Measurements from ENCODE around the gene ROR1. TPM values are rescaled to one million over a fixed set of nuclear protein-coding genes. Genes with fewer than 3 reads are reported as not detected.

ROR1 gene
- total and polyA plus RNA-seq, 7 experiments from 2014 or later: 0.07 to 0.22 (median 0.16) TPM; not detected in 4

- H3K4me3 ChIP-seq (ENCODE audit: low read length): no peak overlapping the region
- Mint-ChIP-seq H3K36me3 (peaks cover 0 to 8% (median 0%) of the 10 kb centered on the region in 5 donors), H3K4me1 (no peaks in the 10 kb centered on the region), H3K27ac (no peak overlapping the region), H3K4me3 (no peak overlapping the region), H3K27me3 (peaks cover 8 to 22% (median 16%) of the 10 kb centered on the region in 5 donors), H3K9me3 (peaks cover 0 to 7% (median 4%) of the 10 kb centered on the region in 11 donors)
- H3K36me3 ChIP-seq (ENCODE audit: control insufficient read depth in 2 of 3, insufficient read depth in 3 of 3, low read length in 3 of 3): no peaks in the 10 kb centered on the region
- intact Hi-C loops (cut with micrococcal nuclease): no loop called here
- H3K27ac ChIP-seq (ENCODE audit: low read depth, low read length): no peak overlapping the region
- no peaks in the 10 kb centered on the region for H3K27me3 ChIP-seq (ENCODE audit: control insufficient read depth in 2 of 2, insufficient read depth in 2 of 2, low read length in 2 of 2)
- no peaks in the 10 kb centered on the region for H3K4me1 ChIP-seq (ENCODE audit: control insufficient read depth in 2 of 2, insufficient read depth in 2 of 2, low read length in 2 of 2)
- ATAC-seq (no peak), DNase-seq (no peak)
- CTCF ChIA-PET: no interaction called here
- H3K9me3 ChIP-seq (ENCODE audit: control insufficient read depth in 2 of 3, low read length in 3 of 3): no peaks in the 10 kb centered on the region
- POLR2A ChIA-PET: no interaction called here
These were observed 44.9 kb downstream of the ROR1 start for GRCh38 chr1:63818567-63819325.

GRCh38 chr1:63819795-63820194 is 46.0 kb downstream of the ROR1 start:
- Histone ChIP-seq H3K27ac (ENCODE audit: low read depth, low read length) (no peak overlapping the region), H3K36me3 (ENCODE audit: control insufficient read depth in 2 of 3, insufficient read depth in 3 of 3, low read length in 3 of 3) (no peaks in the 10 kb centered on the region), H3K4me3 (ENCODE audit: low read length) (no peak overlapping the region), H3K9me3 (ENCODE audit: control insufficient read depth in 2 of 3, low read length in 3 of 3) (no peaks in the 10 kb centered on the region), H3K4me1 (ENCODE audit: control insufficient read depth in 2 of 2, insufficient read depth in 2 of 2, low read length in 2 of 2) (no peaks in the 10 kb centered on the region), H3K27me3 (ENCODE audit: control insufficient read depth in 2 of 2, insufficient read depth in 2 of 2, low read length in 2 of 2) (no peaks in the 10 kb centered on the region)
- Mint-ChIP-seq H3K27me3 (peaks cover 8 to 22% (median 16%) of the 10 kb centered on the region in 5 donors), H3K27ac (no peak overlapping the region), H3K4me1 (no peaks in the 10 kb centered on the region), H3K9me3 (peaks cover 0 to 7% (median 4%) of the 10 kb centered on the region in 11 donors), H3K36me3 (peaks cover 0 to 8% (median 0%) of the 10 kb centered on the region in 5 donors), H3K4me3 (no peak overlapping the region)
- intact Hi-C loops (cut with micrococcal nuclease): no loop called here
- ATAC-seq: no peak
- CTCF ChIA-PET: interaction anchor here (0.6 kb wide), 1 partner anchor 85 kb away, joined by 4 read pairs; no protein-coding TSS in a partner anchor
- DNase-seq: no peak
- POLR2A ChIA-PET: no interaction called here

GRCh38 chr1:63821091-63822005 is 47.5 kb downstream of the ROR1 start:
- ChIA-PET POLR2A (no interaction called here), CTCF (interaction anchor here (0.9 kb wide), 1 partner anchor 10 kb away, joined by 3 read pairs; no protein-coding TSS in a partner anchor)
- Mint-ChIP-seq H3K4me3 (no peak overlapping the region), H3K9me3 (peaks cover 0 to 6% (median 3%) of the 10 kb centered on the region in 11 donors), H3K4me1 (no peaks in the 10 kb centered on the region), H3K36me3 (peaks cover 0 to 6% (median 0%) of the 10 kb centered on the region in 5 donors), H3K27ac (no peak overlapping the region), H3K27me3 (peaks cover 8 to 27% (median 16%) of the 10 kb centered on the region in 5 donors)
- intact Hi-C loops (cut with micrococcal nuclease): no loop called here
- ATAC-seq (no peak), DNase-seq (no peak)
- H3K27ac ChIP-seq (ENCODE audit: low read depth, low read length): no peak overlapping the region
- H3K4me3 ChIP-seq (ENCODE audit: low read length): no peak overlapping the region
- no peaks in the 10 kb centered on the region for H3K4me1 ChIP-seq (ENCODE audit: control insufficient read depth in 2 of 2, insufficient read depth in 2 of 2, low read length in 2 of 2)
- H3K36me3 ChIP-seq (ENCODE audit: control insufficient read depth in 2 of 3, insufficient read depth in 3 of 3, low read length in 3 of 3): no peaks in the 10 kb centered on the region
- H3K9me3 ChIP-seq (ENCODE audit: control insufficient read depth in 2 of 3, low read length in 3 of 3): no peaks in the 10 kb centered on the region
- no peaks in the 10 kb centered on the region for H3K27me3 ChIP-seq (ENCODE audit: control insufficient read depth in 2 of 2, insufficient read depth in 2 of 2, low read length in 2 of 2)

DNA sequence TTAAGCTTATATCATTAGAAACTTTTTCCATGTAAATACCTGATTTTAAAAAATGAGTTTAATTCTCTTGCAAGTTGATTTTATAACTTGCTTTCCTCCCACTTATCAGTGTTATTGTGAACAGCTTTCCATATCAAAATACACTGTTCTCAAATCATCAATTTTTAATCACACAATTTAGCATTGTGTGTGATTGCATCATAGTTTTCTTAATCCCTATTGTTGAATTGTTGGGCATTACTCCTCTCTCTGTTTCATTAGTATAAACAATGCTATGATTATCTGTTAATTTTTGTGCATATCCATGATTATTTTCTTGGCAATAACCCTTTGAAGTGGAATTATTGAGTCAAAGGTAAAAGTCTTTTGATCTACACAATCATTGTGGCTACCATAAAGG is 48.7 kb downstream of the ROR1 start:
- intact Hi-C loops (cut with micrococcal nuclease): no loop called here
- H3K4me3 ChIP-seq (ENCODE audit: low read length): no peak overlapping the region
- no peaks in the 10 kb centered on the region for H3K9me3 ChIP-seq (ENCODE audit: control insufficient read depth in 2 of 3, low read length in 3 of 3)
- Mint-ChIP-seq H3K27me3 (peaks cover 9 to 30% (median 11%) of the 10 kb centered on the region in 5 donors), H3K9me3 (peaks cover 0 to 5% (median 1%) of the 10 kb centered on the region in 11 donors), H3K4me3 (no peak overlapping the region), H3K4me1 (no peaks in the 10 kb centered on the region), H3K36me3 (no peaks in the 10 kb centered on the region), H3K27ac (no peak overlapping the region)
- H3K4me1 ChIP-seq (ENCODE audit: control insufficient read depth in 2 of 2, insufficient read depth in 2 of 2, low read length in 2 of 2): no peaks in the 10 kb centered on the region
- no peak overlapping the region for H3K27ac ChIP-seq (ENCODE audit: low read depth, low read length)
- ChIA-PET CTCF (no interaction called here), POLR2A (no interaction called here)
- ATAC-seq (no peak), DNase-seq (no peak)
- H3K36me3 ChIP-seq (ENCODE audit: control insufficient read depth in 2 of 3, insufficient read depth in 3 of 3, low read length in 3 of 3): no peaks in the 10 kb centered on the region
- no peaks in the 10 kb centered on the region for H3K27me3 ChIP-seq (ENCODE audit: control insufficient read depth in 2 of 2, insufficient read depth in 2 of 2, low read length in 2 of 2)

- Histone ChIP-seq H3K4me1 (ENCODE audit: control insufficient read depth in 2 of 2, insufficient read depth in 2 of 2, low read length in 2 of 2) (no peaks in the 10 kb centered on the region), H3K4me3 (ENCODE audit: low read length) (no peak overlapping the region), H3K36me3 (ENCODE audit: control insufficient read depth in 2 of 3, insufficient read depth in 3 of 3, low read length in 3 of 3) (no peaks in the 10 kb centered on the region), H3K9me3 (ENCODE audit: control insufficient read depth in 2 of 3, low read length in 3 of 3) (no peaks in the 10 kb centered on the region), H3K27me3 (ENCODE audit: control insufficient read depth in 2 of 2, insufficient read depth in 2 of 2, low read length in 2 of 2) (no peaks in the 10 kb centered on the region), H3K27ac (ENCODE audit: low read depth, low read length) (no peak overlapping the region)
- ATAC-seq: no peak
- Mint-ChIP-seq H3K27ac (no peak overlapping the region), H3K4me3 (no peak overlapping the region), H3K27me3 (peaks cover 8 to 35% (median 13%) of the 10 kb centered on the region in 5 donors), H3K9me3 (peaks cover 0 to 5% (median 0%) of the 10 kb centered on the region in 11 donors), H3K36me3 (no peaks in the 10 kb centered on the region), H3K4me1 (no peaks in the 10 kb centered on the region)
- intact Hi-C loops (cut with micrococcal nuclease): no loop called here
- ChIA-PET CTCF (no interaction called here), POLR2A (no interaction called here)
- DNase-seq: no peak
These were observed 50.6 kb downstream of the ROR1 start for GRCh38 chr1:63824451-63824850.

GRCh38 chr1:63825111-63825510 is 51.3 kb downstream of the ROR1 start:
- ATAC-seq (no peak), DNase-seq (no peak)
- Mint-ChIP-seq H3K4me3 (no peak overlapping the region), H3K4me1 (no peaks in the 10 kb centered on the region), H3K27me3 (peaks cover 8 to 35% (median 14%) of the 10 kb centered on the region in 5 donors), H3K27ac (no peak overlapping the region), H3K36me3 (no peaks in the 10 kb centered on the region), H3K9me3 (peaks cover 0 to 5% (median 0%) of the 10 kb centered on the region in 11 donors)
- ChIA-PET CTCF (no interaction called here), POLR2A (no interaction called here)
- H3K4me1 ChIP-seq (ENCODE audit: control insufficient read depth in 2 of 2, insufficient read depth in 2 of 2, low read length in 2 of 2): no peaks in the 10 kb centered on the region
- no peaks in the 10 kb centered on the region for H3K27me3 ChIP-seq (ENCODE audit: control insufficient read depth in 2 of 2, insufficient read depth in 2 of 2, low read length in 2 of 2)
- no peak overlapping the region for H3K27ac ChIP-seq (ENCODE audit: low read depth, low read length)
- no peak overlapping the region for H3K4me3 ChIP-seq (ENCODE audit: low read length)
- intact Hi-C loops (cut with micrococcal nuclease): no loop called here
- H3K9me3 ChIP-seq (ENCODE audit: control insufficient read depth in 2 of 3, low read length in 3 of 3): no peaks in the 10 kb centered on the region
- no peaks in the 10 kb centered on the region for H3K36me3 ChIP-seq (ENCODE audit: control insufficient read depth in 2 of 3, insufficient read depth in 3 of 3, low read length in 3 of 3)
